ENCODE data around the gene ARHGAP10.

Gene ARHGAP10

GRCh38 chr4:147923381-147923780 is 191.5 kb downstream of the ARHGAP10 start:
- DNase-seq = no peak

GRCh38 chr4:147923854-147924253 is 192.0 kb downstream of the ARHGAP10 start:
- no peak for DNase-seq

GRCh38 chr4:147924604-147925412 is 192.9 kb downstream of the ARHGAP10 start:
- no peak for DNase-seq

- no peak for DNase-seq
Observed at GRCh38 chr4:147927377-147928137, 195.7 kb downstream of the ARHGAP10 start.

GRCh38 chr4:147928400-147928799 is 196.5 kb downstream of the ARHGAP10 start:
- no peak for DNase-seq

GRCh38 chr4:147929746-147930145 is 197.9 kb downstream of the ARHGAP10 start:
- no peak for DNase-seq

- no peak for DNase-seq
Observed at GRCh38 chr4:147933316-147933715, 201.4 kb downstream of the ARHGAP10 start.

- DNase-seq = no peak
Observed at GRCh38 chr4:147933779-147934178, 201.9 kb downstream of the ARHGAP10 start.

GRCh38 chr4:147938496-147938895 is 206.6 kb downstream of the ARHGAP10 start:
- DNase-seq = no peak

GRCh38 chr4:147940171-147940570 is 208.3 kb downstream of the ARHGAP10 start:
- no peak for DNase-seq

- no peak for DNase-seq
Observed at GRCh38 chr4:147941373-147941772, 209.5 kb downstream of the ARHGAP10 start.

GRCh38 chr4:147942729-147943128 is 210.8 kb downstream of the ARHGAP10 start:
- no peak for DNase-seq

- DNase-seq = no peak
Observed at GRCh38 chr4:147943159-147943638, 211.3 kb downstream of the ARHGAP10 start.

GRCh38 chr4:147944249-147944648 is 212.4 kb downstream of the ARHGAP10 start:
- DNase-seq = no peak

GRCh38 chr4:147944670-147945260 is 212.9 kb downstream of the ARHGAP10 start:
- DNase-seq = no peak

- no peak for DNase-seq
Observed at GRCh38 chr4:147948336-147948735, 216.4 kb downstream of the ARHGAP10 start.

GRCh38 chr4:147950261-147950660 is 218.4 kb downstream of the ARHGAP10 start:
- no peak for DNase-seq

- no peak for DNase-seq
Observed at GRCh38 chr4:147950841-147951240, 219.0 kb downstream of the ARHGAP10 start.

GRCh38 chr4:147954850-147955249 is 223.0 kb downstream of the ARHGAP10 start:
- DNase-seq = no peak

GRCh38 chr4:147955827-147956558 is 224.1 kb downstream of the ARHGAP10 start:
- no peak for DNase-seq

GRCh38 chr4:147957446-147957845 is 225.6 kb downstream of the ARHGAP10 start:
- no peak for DNase-seq

- DNase-seq = no peak
Observed at GRCh38 chr4:147958057-147958456, 226.2 kb downstream of the ARHGAP10 start.

All from bone marrow (tissue), 2 donors.